Pulmonary artery endothelial cell (primary cell): ENCODE results near the gene PLCB4. TPM values are rescaled to one million over a fixed set of nuclear protein-coding genes. Genes with fewer than 3 reads are reported as not detected.
"Not testable (repeated sequence)": the region's sequence is repeated elsewhere in the genome, so short reads cannot be mapped to it uniquely, and the experiment has no call there.

ENCODE experiments used
- DNase-seq: peaks from one replicate; pipeline ENCODE4 v3.0.0-alpha.2; 2011; ENCODE audit warnings: low read depth, low spot score
- total RNA-seq: library from RNA; depleted of rRNA; stranded (reverse); fragments of >200 nt; gene quantifications from 2 replicates; pipeline ENCODE4 v1.2.3, GENCODE V29; 2014

The PLCB4 gene
- total RNA-seq, 1 donor from 2014 or later = 1.3 TPM

DNA sequence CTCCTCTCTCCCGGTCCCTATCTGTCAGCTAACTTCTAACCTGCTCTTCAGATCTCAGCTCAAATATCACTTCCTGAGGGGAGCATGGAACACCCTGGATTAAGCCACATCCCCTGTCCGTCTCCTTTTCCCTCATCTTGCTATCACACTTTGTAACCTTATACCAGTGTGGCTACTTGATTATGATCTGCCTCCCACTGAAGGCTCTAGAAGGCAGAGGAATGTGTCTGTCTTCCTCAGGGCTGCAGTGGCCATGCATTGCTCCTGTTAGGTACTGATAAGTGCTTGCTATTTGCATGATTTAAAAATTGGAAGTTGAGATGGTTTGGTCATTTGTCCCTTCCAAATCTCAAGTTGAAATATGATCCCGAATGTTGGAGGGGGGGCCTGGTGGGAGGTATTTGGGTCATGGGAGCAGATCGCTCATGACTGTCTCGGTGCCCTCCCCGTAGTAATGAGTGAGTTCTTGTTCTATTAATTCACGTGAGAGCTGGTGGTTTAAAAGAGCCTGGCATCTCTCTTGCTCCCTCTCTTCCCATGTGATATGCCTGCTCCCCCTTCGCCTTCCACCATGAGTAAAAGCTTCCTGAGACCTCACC lies 71.4 kb downstream of the PLCB4 start:
- no peak for DNase-seq

DNA sequence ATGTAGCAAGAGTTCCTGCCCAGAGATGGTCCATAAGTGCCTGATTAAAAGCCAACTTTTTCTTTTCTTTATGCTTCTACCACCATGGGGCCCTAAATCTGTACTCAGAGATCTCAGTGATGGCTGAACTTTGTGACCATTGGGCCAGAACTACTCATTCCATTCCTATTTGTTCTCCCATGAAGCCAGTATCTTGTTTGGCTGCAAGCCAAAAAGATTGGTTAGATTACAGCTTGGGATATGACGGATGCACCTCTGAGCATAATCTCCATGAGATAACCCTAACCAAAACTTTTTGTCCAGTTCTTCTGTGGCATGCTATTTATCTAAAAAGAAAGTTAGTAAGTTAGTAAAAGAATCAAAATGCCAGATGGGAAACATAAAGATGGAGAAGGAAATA lies 72.2 kb downstream of the PLCB4 start:
- DNase-seq = no peak

DNA sequence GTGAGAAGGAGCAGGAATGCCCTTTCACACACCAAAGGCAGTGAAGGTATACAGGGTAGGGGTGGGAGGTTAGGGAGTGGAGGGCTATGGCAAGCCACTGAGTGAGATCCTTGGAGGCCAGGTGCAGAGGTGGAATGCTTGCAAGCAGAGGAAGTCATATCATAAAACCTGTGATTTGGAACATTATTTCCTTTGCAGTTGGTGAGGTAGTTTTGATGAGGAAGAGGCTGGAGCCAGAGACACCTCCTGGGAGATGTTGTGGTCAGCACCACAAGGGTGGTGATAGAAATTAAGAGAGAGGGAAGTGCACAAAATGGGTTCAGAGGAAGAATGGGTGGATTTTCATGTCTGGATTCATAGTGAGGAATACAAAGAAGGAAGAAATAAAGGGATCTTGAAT lies 73.0 kb downstream of the PLCB4 start:
- no peak for DNase-seq

DNA sequence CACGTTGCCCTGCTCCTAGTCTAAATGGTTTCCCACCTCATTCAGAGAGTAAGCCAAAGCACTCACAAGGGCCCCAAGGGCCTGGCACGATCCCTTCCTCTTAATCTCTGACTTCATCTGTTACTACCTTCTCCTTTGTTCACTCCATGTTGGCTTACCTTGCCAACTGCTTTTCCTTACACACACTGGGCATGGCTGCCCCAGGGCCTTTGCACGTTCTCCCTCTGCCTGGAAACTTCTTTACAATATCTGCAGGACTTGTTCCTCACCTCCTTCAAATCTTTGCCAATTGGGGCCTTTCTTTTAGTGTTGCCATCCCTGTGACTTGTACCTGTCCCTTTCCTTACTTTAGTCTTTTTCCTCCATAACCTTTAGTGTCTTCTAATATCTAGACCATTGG lies 73.9 kb downstream of the PLCB4 start:
- DNase-seq = no peak

DNA sequence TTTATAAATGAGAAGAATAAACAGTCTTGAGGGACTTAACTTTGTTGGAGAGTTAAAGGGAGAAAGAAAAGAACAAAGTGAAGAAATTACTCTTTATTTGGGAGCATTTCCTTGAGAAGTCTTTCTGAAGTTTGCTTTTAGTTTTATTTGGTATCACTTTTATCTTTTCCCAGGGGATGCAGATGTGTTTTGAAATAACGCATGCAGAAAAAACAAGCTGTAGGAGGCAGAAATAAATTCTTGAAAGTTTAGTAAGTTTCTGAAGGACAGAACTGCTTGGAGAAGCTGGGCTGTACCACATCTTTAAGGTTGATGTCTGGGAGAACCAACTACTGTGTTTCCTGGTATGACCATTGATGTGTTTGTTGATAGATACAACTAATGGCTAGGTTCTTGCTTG lies 75.0 kb downstream of the PLCB4 start:
- DNase-seq = no peak

DNA sequence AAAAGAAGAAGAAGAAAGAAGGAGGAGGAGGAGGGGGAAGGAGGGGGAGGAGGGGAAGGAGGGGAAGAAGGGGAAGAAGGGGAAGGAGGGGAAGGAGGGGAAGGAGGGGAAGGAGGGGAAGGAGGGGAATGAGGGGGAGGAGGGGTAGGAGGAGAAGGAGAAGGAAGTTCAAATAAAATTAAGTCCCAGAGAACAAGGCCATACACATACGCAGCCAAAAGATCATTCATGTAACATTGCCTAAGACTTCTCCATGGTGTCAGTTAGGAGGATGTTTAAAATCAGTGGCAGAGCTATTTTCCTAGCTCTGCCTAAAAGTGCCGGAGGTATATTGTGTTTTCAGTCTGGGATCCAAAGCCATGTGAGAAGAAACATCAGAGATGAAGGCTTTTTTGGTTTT lies 75.8 kb downstream of the PLCB4 start:
- no peak for DNase-seq

DNA sequence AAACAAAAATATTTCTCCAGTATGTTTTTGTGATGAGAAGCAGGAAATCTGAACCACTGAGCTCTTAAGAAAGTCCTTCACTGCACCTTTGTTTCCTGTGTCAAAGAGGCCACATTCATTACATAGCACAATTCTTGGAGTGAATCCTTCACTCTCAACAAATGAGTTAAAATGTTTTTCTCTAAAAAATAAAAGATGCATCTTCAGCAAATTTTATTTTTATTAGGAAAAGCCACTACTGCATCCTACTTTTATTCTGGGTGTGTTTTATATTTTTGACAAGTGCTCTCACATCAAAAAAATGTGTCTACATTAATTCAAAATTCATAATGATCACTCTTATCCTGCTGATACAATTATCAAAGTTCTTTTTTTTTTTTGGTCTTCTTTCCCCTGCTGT lies 76.3 kb downstream of the PLCB4 start:
- no peak for DNase-seq

DNA sequence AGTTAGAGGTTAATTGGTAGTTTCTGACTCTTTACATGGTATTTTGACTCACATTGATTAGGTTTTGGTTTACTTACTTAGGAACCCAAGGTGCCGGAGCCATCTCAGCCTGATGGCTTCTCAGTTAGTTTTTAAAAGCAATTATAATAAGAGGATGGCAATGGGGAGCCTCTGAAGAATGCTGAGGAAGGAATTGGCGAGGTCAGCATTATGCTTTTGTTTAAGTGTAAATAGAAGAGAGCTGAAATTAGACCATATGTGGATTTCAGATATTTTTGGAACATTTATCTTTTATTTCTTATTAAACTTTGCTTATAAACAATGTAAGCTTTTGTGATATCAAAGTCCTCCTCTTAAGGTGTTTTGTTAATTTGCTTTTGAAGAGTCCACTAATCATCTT lies 77.8 kb downstream of the PLCB4 start:
- DNase-seq = no peak

DNA sequence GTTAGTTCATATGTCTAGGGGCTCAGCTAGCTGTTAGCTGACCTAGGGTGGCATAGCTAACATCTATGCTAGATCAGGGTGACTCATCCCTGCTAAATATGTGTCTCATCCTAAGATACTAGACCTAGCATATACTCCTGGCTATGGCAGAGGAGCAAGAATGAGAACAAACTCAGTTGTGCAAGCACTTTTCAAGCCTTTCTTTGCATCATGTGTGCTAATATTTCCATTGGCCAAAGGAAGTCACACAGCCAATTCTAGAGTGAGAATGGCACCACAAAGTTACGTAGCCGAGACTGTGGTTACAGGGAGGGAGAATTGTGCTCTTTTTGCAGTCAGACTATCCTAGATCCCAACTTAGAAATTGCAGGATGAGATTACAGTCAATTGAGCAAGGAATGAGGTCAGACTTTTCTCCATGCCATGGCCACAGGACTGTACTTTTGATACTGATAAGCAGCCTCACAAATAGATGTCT lies 78.7 kb downstream of the PLCB4 start:
- DNase-seq = no peak

DNA sequence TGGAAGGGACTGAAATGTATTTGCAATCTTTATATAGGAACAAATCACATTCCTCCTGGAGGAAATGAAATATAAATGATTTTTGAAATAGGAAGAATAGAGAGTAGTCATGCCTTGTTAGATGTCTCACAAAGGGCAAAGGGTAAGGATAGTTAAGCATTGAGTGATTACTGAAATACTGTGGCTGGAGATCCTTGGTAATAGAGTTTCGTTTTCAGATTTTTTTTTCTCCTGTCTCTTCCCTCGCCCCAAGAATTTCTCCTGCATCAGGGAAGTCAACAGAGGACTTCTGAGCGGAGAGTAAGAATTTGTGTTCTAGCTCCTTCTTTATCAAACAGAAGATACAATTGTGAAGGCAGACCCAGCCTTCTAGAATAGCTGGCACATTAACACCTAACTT lies 79.4 kb downstream of the PLCB4 start:
- DNase-seq = no peak

DNA sequence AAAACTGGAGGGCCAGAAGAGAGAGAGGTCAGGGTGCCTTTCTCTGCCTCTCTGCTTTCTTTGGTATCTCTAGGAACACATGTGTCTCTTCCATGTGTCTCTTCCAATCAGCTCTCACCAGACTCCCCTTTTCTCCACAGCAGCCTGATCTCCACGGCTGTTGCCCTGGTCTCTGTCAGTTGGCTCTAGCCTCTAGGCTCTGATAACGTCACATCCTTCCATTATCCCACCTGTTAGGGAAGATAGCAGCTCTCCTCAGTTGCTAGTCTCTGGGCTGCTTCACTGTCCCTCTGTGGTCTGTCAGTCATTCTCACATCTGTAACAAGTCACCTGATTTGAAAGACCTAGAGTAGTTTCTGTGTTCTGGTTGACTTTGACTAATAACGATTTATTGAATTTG lies 80.2 kb downstream of the PLCB4 start:
- DNase-seq = no peak

DNA sequence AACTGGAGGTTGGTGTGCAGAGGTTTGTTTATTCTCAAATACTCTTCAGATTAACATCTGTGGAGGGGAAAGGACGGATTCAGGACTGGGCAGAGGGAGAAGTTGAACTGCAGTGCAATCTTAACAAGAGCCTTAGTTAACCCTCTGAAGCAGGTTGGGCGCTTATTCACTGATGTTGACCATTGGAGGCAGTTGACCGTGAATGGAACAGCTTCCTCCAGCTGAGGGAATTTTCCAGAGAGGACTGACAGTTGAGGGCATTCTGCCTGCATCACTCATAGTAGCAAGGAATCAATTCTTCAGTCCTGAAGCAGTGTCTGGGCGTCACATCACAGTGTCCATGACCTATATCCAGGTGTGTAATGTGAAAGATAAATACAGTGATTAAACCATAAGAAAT lies 80.9 kb downstream of the PLCB4 start:
- DNase-seq = no peak

DNA sequence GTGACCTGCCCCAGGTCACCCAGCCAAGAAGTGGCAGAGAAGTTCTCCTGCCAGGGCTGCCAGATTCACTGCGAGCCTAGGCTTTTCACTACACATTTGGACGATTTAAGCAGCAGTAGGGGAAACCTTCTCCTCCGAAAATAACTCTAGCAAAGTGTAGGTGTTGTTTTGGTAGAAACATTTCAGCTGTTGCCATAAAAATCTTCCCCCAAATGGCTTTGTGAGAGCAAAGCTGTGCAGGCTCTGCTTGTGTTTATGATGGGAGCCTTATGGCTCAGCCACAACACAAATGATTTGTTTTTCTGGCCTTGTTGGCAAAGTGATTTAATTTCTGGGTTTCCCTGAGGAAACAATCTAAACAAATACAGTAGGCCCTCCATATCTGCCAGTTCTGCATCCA lies 81.8 kb downstream of the PLCB4 start:
- no peak for DNase-seq

DNA sequence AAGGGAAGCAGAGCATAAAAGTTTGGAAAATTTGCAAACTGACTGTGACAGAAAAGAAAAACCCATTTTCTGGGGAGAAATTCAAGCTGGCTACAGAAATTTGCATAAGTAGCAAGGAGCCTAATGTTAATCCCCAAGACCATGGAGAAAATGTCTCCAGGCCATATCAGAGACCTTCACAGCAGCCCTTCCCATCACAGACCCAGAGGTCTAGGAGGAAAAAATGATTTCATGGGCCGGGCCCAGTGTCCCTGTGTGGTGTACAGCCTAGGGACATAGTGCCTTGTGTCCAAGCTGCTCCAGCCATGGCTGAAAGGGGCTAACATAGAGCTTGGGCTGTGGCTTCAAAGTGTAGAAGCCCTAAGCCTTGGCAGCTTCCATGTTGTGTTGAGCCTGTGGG lies 83.3 kb downstream of the PLCB4 start:
- not testable (repeated sequence) for DNase-seq

DNA sequence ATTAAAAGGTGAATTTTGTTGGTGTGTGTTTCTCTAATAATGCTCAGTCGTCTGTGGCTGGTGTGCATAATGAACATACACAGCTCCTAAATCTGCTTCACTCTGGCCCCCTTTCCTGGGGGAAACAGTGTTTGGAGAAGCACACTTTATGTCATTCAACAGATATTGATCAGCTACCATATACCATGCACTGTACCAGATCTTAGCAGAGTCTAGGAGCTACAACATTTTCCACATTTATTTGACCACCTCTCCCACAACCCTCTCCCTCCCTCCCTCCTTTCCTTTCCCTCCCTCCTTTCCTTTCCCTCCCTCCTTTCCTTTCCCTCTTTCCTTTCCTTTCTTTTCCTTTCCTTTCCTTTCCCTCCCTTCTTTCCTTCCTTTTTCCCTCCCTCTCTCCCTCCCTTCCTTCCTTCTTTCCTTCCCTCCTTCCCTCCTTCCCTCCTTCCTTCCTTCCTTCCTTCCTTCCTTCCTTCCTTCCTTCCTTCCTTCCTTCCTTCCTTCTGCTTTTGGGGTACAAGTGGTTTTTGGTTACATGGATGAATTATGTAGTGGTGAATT lies 85.7 kb downstream of the PLCB4 start:
- no peak for DNase-seq

DNA sequence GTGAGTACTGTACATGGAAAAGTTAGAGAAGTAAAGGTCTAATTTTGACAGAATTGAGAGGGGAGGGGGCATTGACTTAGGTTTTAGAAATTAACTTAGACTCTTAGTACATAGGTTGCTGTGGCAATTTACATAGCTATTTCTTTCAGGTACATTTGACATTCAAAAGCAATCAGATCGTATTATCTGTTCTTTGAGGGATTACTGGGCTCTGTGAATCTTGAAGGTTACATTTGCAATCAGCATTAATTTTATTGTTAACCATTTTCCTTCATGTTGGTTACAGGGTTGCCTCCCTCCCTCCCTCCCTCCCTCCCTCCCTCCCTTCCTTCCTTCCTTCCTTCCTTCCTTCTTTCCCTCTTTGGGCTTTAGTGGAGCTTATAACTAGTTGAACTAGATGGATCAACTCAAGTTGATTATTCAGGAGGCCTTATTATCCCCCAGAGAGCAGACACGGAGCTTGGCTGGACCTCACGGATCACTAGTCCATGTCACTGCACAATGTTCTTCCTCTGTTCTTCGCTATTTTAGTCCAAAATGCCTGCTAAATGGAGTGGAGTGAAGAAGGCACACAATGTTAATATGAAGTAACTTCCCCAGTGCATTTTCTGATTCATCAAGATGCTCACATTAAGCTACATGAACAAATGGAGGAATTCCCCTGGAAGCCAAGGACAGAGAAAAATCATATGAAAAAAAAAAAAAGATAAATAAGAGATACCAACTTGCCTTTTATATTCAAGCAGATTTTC lies 87.8 kb downstream of the PLCB4 start:
- no peak for DNase-seq

DNA sequence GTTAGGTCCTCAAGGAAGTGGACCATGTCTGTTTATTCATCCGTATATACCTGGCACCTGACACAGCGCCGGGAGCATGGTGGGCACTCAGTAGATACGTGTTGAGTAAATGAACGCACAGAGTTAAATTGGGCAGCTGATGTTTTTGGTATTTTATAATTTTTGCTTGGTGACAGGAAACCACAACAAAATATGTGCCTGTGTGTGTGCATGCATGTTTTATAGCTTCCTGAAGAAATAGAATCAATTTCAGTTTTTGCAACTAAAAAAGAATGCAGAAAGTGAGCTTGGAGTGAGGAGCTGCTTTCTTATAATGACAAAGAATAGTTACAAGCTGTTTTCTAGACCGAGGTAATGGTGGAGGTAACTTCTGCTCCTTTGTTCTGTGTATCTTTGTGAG lies 91.4 kb downstream of the PLCB4 start:
- no peak for DNase-seq

DNA sequence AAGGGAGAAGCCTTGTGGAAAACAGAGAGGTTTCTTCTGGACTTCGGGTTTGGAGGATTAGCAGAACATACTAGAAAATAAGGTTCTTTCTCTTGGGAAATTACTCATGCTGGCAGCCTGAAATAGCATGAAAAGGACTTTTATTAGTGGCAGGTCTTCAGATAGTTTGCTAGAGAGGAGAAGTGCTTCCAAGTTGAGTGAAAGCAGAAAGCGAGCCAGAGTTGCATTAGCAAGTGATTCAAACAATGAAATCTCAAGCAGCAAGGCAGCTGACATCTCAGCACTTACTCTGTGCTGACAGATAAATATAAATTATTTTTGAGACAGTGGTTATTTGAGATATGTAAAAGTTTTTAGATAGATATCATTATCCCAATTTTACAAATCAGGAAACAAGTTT lies 91.9 kb downstream of the PLCB4 start:
- no peak for DNase-seq

DNA sequence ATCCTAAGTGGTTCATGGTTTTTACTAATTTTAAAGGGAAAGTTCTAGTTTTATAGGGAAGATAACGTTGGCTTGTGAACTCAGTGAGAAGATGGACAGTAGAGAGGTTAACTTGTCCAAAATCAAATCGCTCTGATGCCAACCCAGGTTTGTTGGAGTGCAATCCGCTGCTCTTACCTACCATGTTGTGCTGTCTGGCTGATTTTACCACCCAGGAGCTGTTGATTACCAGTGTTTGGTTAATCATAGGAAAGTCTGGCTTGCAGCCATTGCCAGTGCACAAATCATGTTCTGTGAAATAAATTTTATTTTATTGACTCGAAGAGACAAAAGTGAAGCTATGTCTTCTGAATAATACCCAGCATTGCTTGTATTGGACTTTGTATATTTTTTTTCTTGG lies 92.4 kb downstream of the PLCB4 start:
- DNase-seq = no peak

DNA sequence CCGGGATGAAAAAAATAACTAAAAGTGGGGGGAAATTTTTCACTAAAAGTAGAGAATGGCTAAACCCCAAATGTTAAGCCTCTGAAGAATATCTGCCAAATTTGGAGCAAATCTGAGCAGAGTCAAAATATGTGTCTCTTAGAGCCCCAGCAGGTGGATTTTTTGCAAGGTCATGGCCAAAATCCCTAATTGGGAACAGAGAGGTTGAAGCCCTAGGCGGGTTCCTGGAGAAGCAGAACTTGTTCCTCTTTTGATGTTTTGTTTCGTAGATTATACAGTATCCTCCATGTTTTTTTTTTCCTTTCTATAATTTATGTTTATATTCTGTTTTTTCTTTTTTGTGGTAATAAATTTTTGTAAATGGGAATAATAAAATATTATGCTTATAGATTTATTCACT lies 94.4 kb downstream of the PLCB4 start:
- no peak for DNase-seq

DNA sequence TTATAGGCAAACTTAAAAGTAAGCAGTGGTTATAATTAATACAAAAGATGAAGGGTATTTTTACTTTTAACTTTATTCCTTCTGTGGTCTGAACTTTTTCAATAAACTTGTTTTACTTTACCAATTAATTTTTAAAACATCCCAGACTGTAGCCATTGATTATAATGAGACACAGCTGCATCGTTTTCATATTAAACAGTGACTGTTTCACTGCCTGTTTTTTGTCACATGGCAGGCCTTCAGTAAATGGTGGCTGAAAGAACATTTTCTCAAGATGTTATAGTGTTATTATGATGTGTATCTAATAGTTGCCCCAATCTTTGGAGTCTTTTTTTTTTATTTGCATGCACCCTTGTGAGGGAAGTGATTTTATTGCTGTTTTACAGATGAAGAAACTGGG lies 95.1 kb downstream of the PLCB4 start:
- no peak for DNase-seq

DNA sequence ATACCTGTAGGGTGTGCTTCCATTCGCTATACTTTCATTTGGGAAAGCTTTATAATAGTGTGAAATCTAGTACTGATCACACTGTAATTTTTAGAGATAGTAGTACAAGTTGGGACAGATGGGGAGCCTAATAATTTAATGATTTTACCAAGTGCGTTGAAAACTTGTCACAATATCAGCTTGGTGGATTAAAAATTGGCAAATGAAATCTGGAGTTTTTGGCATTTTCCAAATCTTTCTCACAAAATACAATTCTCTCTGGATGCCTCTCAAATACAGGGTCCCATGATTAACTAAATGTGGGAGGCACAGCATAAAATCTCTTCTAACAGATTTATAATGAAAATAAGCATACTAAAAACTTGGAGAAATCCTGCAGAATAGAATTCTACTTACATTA lies 96.4 kb downstream of the PLCB4 start:
- no peak for DNase-seq

DNA sequence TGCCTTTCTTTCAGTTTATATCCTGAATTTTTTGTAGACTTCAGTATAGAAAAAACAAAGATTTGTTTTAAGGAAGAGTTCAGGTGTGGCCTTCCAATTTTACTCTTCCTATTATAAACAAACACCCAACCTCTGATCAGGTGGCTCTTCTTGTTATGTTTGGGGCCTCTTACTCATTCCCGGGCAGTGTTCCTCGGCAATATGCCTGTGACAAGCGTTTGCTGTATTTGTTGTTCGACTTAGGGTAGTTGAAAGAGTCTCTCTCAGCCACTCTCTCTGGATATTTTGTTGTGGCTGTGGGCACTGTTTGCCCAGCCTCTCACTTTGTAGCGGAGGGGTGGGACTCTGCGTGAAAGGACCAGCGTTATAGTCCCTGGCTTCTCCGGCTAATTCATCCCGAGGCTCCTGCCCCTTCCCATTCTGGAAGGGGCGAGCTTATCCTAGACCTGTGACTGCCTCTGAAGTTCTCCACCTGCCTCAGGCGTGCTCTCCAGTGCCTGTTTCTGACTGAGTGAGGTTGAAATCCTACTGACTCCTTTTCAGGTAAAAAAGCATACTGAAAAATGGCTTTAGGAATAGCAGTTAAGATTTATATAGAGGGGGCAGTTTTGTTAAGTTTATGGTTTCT lies 97.4 kb downstream of the PLCB4 start:
- no peak for DNase-seq
